IMR-90 (cell line): ENCODE measurements around the gene IFI44. TPM values are rescaled to one million over a fixed set of nuclear protein-coding genes. Genes with fewer than 3 reads are reported as not detected.
A peak's percentile ranks its signal among the peaks of the same experiment; 100 is the strongest.

ENCODE experiments used
- ATAC-seq: fragments of 200-7000 bp; cut with Tn5 transposase; 2 replicates; pipeline ENCODE4 v1.9.1; 2020; ENCODE audit warnings: low read depth, mild to moderate bottlenecking, moderate library complexity
- BruUV-seq: library from RNA; stranded (reverse); fragments of 400-500 nt; replicated peaks from 2 replicates; lab custom pipeline; 2021; lab: Mats Ljungman, UMichigan
- CTCF ChIA-PET: fragments of 300-600 bp; formaldehyde crosslinking; extraction: SDS; loops from one replicate; lab custom pipeline; 2021; ENCODE audit warnings: antibody characterized with exemption; lab: Yijun Ruan, JAX
- POLR2A ChIA-PET: fragments of 300-600 bp; sonication (Branson Sonifier 250); formaldehyde crosslinking; loops from one replicate; lab custom pipeline; 2022; ENCODE audit warnings: antibody characterized with exemption; ENCODE audit not compliant: unreplicated experiment; lab: Charles Lee
- DNase-seq: peaks from one replicate; pipeline ENCODE4 v3.0.0; 2013
- H2AFZ ChIP-seq: replicated peaks from 2 replicates; pipeline ENCODE3; 2013; ENCODE audit warnings: low read length, mild to moderate bottlenecking; ENCODE audit not compliant: poor library complexity
- H2AK5ac ChIP-seq: 2 replicates; pipeline ENCODE4 v1.6.1; 2013; ENCODE audit warnings: low read depth, low read length, inconsistent platforms
- H2AK9ac ChIP-seq: replicated peaks from 2 replicates; pipeline ENCODE3; 2013; ENCODE audit warnings: mild to moderate bottlenecking, low read depth, low read length, moderate library complexity; ENCODE audit not compliant: poor library complexity
- H2BK120ac ChIP-seq: 2 replicates; pipeline ENCODE4 v1.6.1; 2013; ENCODE audit warnings: low read depth, low read length, inconsistent platforms
- H2BK15ac ChIP-seq: 3 replicates; pipeline ENCODE4 v1.6.1; 2013; ENCODE audit warnings: low read depth, low read length, inconsistent platforms
- H2BK20ac ChIP-seq: 2 replicates; pipeline ENCODE4 v1.6.1; 2013; ENCODE audit warnings: low read depth, mild to moderate bottlenecking, inconsistent platforms, low read length, moderate library complexity
- H2BK5ac ChIP-seq: 2 replicates; pipeline ENCODE4 v1.6.1; 2013; ENCODE audit warnings: mild to moderate bottlenecking, low read depth, low read length, inconsistent platforms; ENCODE audit not compliant: poor library complexity, severe bottlenecking
- H3K14ac ChIP-seq: replicated peaks from 2 replicates; pipeline ENCODE4 v1.6.1; 2013; ENCODE audit warnings: low read depth, low read length, inconsistent platforms
- H3K18ac ChIP-seq: 2 replicates; pipeline ENCODE4 v1.6.1; 2013; ENCODE audit warnings: low read depth, low read length, control low read depth
- H3K23ac ChIP-seq: 2 replicates; pipeline ENCODE4 v1.6.1; 2013; ENCODE audit warnings: low read depth, low read length, inconsistent platforms
- H3K27ac ChIP-seq: 2 replicates; pipeline ENCODE4 v1.5.1; 2013; ENCODE audit warnings: mild to moderate bottlenecking, control low read depth, low read length; ENCODE audit not compliant: insufficient read depth
- H3K27me3 ChIP-seq: 2 replicates; pipeline ENCODE4 v1.6.1; 2013; ENCODE audit warnings: low read length; ENCODE audit not compliant: control insufficient read depth, insufficient read depth
- H3K36me3 ChIP-seq: 2 replicates; pipeline ENCODE4 v1.6.1; 2013; ENCODE audit warnings: low read length, mixed read lengths; ENCODE audit not compliant: control insufficient read depth, insufficient read depth
- H3K4ac ChIP-seq: 2 replicates; pipeline ENCODE4 v1.6.1; 2013; ENCODE audit warnings: low read depth, low read length, inconsistent platforms
- H3K4me1 ChIP-seq: 2 replicates; pipeline ENCODE4 v1.6.1; 2013; ENCODE audit warnings: low read length, mixed read lengths; ENCODE audit not compliant: control insufficient read depth, insufficient read depth
- H3K4me2 ChIP-seq: 2 replicates; pipeline ENCODE4 v1.6.1; 2013; ENCODE audit warnings: low read depth, mild to moderate bottlenecking, control low read depth, low read length, moderate library complexity
- H3K4me3 ChIP-seq: 2 replicates; pipeline ENCODE4 v1.5.1; 2013; ENCODE audit warnings: low read depth, mild to moderate bottlenecking, control low read depth, low read length, moderate library complexity; ENCODE audit not compliant: insufficient read depth
- H3K56ac ChIP-seq: 2 replicates; pipeline ENCODE4 v1.6.1; 2013; ENCODE audit warnings: low read length, inconsistent platforms; ENCODE audit not compliant: insufficient read depth; ENCODE audit errors: extremely low read depth
- H3K79me1 ChIP-seq, 2 experiments: 2 replicates each; pipeline ENCODE4 v1.6.1; 2013; ENCODE audit warnings: low read length in 2 of 2, inconsistent platforms in 1 of 2, low read depth in 1 of 2
- H3K9ac ChIP-seq: 2 replicates; pipeline ENCODE4 v1.6.1; 2013; ENCODE audit warnings: low read depth, low read length, control low read depth
- H3K9me1 ChIP-seq: 2 replicates; pipeline ENCODE4 v1.6.1; 2013; ENCODE audit warnings: low read length, inconsistent platforms; ENCODE audit not compliant: insufficient read depth
- H3K9me3 ChIP-seq: 2 replicates; pipeline ENCODE4 v1.6.1; 2013; ENCODE audit warnings: low read length; ENCODE audit not compliant: control insufficient read depth, insufficient read depth
- H4K20me1 ChIP-seq: 2 replicates; pipeline ENCODE4 v1.6.1; 2013; ENCODE audit warnings: low read length, inconsistent platforms; ENCODE audit not compliant: insufficient read depth
- H4K5ac ChIP-seq: 2 replicates; pipeline ENCODE4 v1.6.1; 2013; ENCODE audit warnings: mild to moderate bottlenecking, low read depth, low read length, control low read depth
- H4K8ac ChIP-seq, 2 experiments: 2 replicates each; pipeline ENCODE4 v1.6.1; 2013; ENCODE audit warnings: low read depth in 2 of 2, low read length in 2 of 2, control low read depth in 1 of 2, inconsistent platforms in 1 of 2
- H4K91ac ChIP-seq: 2 replicates; pipeline ENCODE4 v1.6.1; 2013; ENCODE audit warnings: low read depth, low read length, inconsistent platforms; ENCODE audit not compliant: insufficient read depth
- BHLHE40 ChIP-seq: fragments of 150-350 bp; IDR thresholded peaks from 2 replicates; pipeline ENCODE4 v1.6.1; 2016; ENCODE audit warnings: mild to moderate bottlenecking, low read depth, low read length
- CEBPB ChIP-seq: IDR thresholded peaks from 2 replicates; pipeline ENCODE4 v1.6.1; 2012; ENCODE audit warnings: low read depth, low read length, improper control_type of control experiment
- CTCF ChIP-seq: conservative IDR thresholded peaks from 2 replicates; pipeline ENCODE4 v1.5.1; 2012; ENCODE audit warnings: mild to moderate bottlenecking, low read depth, low read length, improper control_type of control experiment
- FOS ChIP-seq: fragments of 150-350 bp; IDR thresholded peaks from 2 replicates; pipeline ENCODE4 v1.6.1; 2016; ENCODE audit warnings: low read depth, low read length
- WGBS, 2 experiments: methylation state at CpG; one replicate each; pipeline versions ENCODE4 v1.1.5 to v1.1.7; 2013; ENCODE audit warnings: missing lambda C conversion rate in 2 of 2; ENCODE audit not compliant: insufficient read length in 1 of 2; ENCODE audit errors: extremely low coverage in 2 of 2; 5-methylcytosine and 5-hydroxymethylcytosine counted together
- dilution Hi-C: fragments of 300-500 bp; cut with HindIII; formaldehyde crosslinking; loops from one replicate; pipeline ENCODE4 v1.14.3; 2018; ENCODE audit warnings: low sequenced_read_pairs; ENCODE audit not compliant: unreplicated experiment
- in situ Hi-C: fragments of 300-500 bp; cut with MboI; formaldehyde crosslinking; loops from 3 replicates; pipeline ENCODE4 v1.14.3; 2019; ENCODE audit warnings: low sequenced_read_pairs, inconsistent platforms, mixed read lengths
- intact Hi-C: fragments of 100-400 bp; cut with micrococcal nuclease; formaldehyde crosslinking; loops from 2 replicates; pipeline ENCODE4 v1.10.0; 2022
- polyA plus RNA-seq, 3 experiments: library from polyadenylated mRNA; depleted of rRNA; stranded (reverse); fragments of >200 nt; gene quantifications; 2 replicates each; pipeline ENCODE4 v1.2.3, GENCODE V29; 2012; ENCODE audit warnings: low replicate concordance in 1 of 3
- total RNA-seq: library from RNA; depleted of rRNA; stranded (reverse); fragments of >200 nt; gene quantifications from 2 replicates; pipeline ENCODE4 v1.2.3, GENCODE V29; 2012

The IFI44 gene
- total and polyA plus RNA-seq, 2 of the 4 experiments (the other 2 are of a cell fraction) = 2.2 to 2.7 TPM

DNA sequence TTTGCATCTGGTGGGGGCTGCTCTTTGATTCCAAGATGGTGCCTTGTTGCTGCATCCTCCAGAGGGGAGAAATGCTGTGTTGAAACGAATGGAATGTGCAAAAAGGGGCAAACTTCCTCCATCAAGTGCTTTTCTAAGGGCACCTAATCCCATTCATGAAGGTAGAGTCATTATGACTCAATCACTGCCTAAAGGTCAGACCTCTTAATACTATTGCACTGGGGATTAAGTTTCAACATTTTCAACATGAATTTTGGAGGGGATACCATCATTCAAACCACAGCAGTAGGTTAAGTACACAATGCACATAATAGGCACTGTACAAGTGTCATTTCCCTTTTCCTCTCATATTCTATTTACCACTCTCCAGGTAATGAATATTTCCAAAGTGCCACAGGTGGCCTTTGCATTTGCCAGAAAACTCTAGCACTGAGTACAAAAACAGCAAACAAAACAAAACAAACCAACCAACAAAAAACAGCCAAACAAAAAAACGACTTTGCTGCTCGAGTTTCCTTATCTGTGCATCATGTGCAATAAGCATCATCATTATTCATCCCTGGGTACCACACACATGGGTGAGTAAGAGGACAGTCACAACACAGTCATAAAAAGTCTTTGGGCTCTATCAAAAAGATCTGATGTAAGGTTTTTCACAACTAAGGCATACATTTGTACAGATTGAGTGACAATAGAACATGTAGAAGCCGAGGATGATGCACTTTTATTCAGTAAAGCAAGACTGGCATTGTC, 42.5 kb downstream of the IFI44 start:
- H4K8ac ChIP-seq = no peak overlapping the region
- POLR2A ChIA-PET = no interaction called here
- H3K9ac ChIP-seq = no peak overlapping the region
- DNase-seq (peak; percentile 65), ATAC-seq (no peak)
- no peak overlapping the region for H2BK15ac ChIP-seq
- no peaks in the 10 kb centered on the region for H3K9me3 ChIP-seq
- no peak overlapping the region for H2BK5ac ChIP-seq
- no peak overlapping the region for H2BK20ac ChIP-seq
- H4K91ac ChIP-seq = no peak overlapping the region
- dilution Hi-C loops = no loop called here
- H3K23ac ChIP-seq = no peak overlapping the region
- no peak overlapping the region for H2AK9ac ChIP-seq
- no peak overlapping the region for H4K5ac ChIP-seq
- H3K27ac ChIP-seq = no peak overlapping the region
- no peaks in the 10 kb centered on the region for H3K27me3 ChIP-seq
- H3K36me3 ChIP-seq = no peaks in the 10 kb centered on the region
- WGBS, 2 experiments = no CpG with 5 or more reads among the region's 4 CpGs
- TF ChIP-seq FOS (0 out of 2 replicates have a peak, but pooled peaks have one; percentile 34), CEBPB (peak; percentile 30; the same call in 1 of the 2 replicates), BHLHE40 (peak; percentile 39; the same call in 1 of the 2 replicates), CTCF (no peak)
- no peaks in the 10 kb centered on the region for H3K79me1 ChIP-seq
- no peaks in the 10 kb centered on the region for H4K20me1 ChIP-seq
- H3K14ac ChIP-seq = no peak overlapping the region
- no peak overlapping the region for H2AFZ ChIP-seq
- BruUV-seq = no TSS peak
- no peak overlapping the region for H2BK120ac ChIP-seq
- no peaks in the 10 kb centered on the region for H3K4me1 ChIP-seq
- no peaks in the 10 kb centered on the region for H3K9me1 ChIP-seq
- no peak overlapping the region for H3K4me3 ChIP-seq
- no peak overlapping the region for H3K56ac ChIP-seq
- H3K4me2 ChIP-seq = no peak overlapping the region
- intact Hi-C loops = no loop called here
- in situ Hi-C loops = no loop called here
- no peak overlapping the region for H3K4ac ChIP-seq
- no peak overlapping the region for H2AK5ac ChIP-seq
- no peak overlapping the region for H3K18ac ChIP-seq
- CTCF ChIA-PET = no interaction called here
